Sigmoid colon (tissue), 7 donors: ENCODE data around the gene MARVELD3. TPM values are rescaled to one million over a fixed set of nuclear protein-coding genes. Genes with fewer than 3 reads are reported as not detected.

Experiments
- DNase-seq: peaks from one replicate; pipeline ENCODE4 v3.0.0-alpha.2; 2019
- H3K27ac ChIP-seq, 4 donors: fragments of 200-600 bp; sonication (generic); one replicate each; pipeline ENCODE4 v1.5.1; 2016 to 2019; ENCODE audit warnings: mild to moderate bottlenecking in 1 of 4
- H3K27me3 ChIP-seq, 3 donors: fragments of 200-600 bp; sonication (generic); one replicate each; pipeline ENCODE4 v1.5.1; 2019; ENCODE audit warnings: mild to moderate bottlenecking in 1 of 3
- H3K36me3 ChIP-seq, 4 donors: fragments of 200-600 bp; sonication (generic); one replicate each; pipeline ENCODE4 v1.5.1; 2016 to 2019
- H3K4me1 ChIP-seq, 4 donors: fragments of 200-600 bp; sonication (generic); one replicate each; pipeline ENCODE4 v1.5.1; 2017 to 2019
- H3K4me3 ChIP-seq, 4 donors: fragments of 200-600 bp; sonication (generic); one replicate each; pipeline ENCODE4 v1.5.1; 2017 to 2019; ENCODE audit warnings: mild to moderate bottlenecking in 2 of 4, moderate library complexity in 1 of 4
- H3K9me3 ChIP-seq, 4 donors: fragments of 200-600 bp in 3 of 4; sonication (generic) in 3 of 4; one replicate each; pipeline versions ENCODE4 v1.5.1 to v1.6.1; 2013 to 2019
- EP300 ChIP-seq, 4 donors: sonication (generic); formaldehyde crosslinking; IDR thresholded peaks; one replicate each; pipeline ENCODE4 v1.6.1; 2017; ENCODE audit warnings: antibody characterized with exemption in 4 of 4
- POLR2A ChIP-seq, 2 donors: fragments of 450-650 bp; IDR thresholded peaks; one replicate each; pipeline ENCODE4 v1.6.1; 2016; ENCODE audit warnings: antibody characterized with exemption in 2 of 2, mild to moderate bottlenecking in 2 of 2, moderate library complexity in 2 of 2
- POLR2AphosphoS5 ChIP-seq, 4 donors: sonication (generic); formaldehyde crosslinking; IDR thresholded peaks; one replicate each; pipeline ENCODE4 v1.6.1; 2017; ENCODE audit warnings: antibody characterized with exemption in 4 of 4
- WGBS, 2 donors: extraction: QIAGEN DNeasy Blood & Tissue Kit; methylation state at CpG; one replicate each; pipeline ENCODE4 v1.1.7; 2013; 5-methylcytosine and 5-hydroxymethylcytosine counted together
- intact Hi-C: fragments of 100-400 bp; cut with DNase I; formaldehyde crosslinking; loops from one replicate; pipeline ENCODE4 v1.15.1; 2023
- polyA plus RNA-seq, 3 donors: library from polyadenylated mRNA; stranded (reverse); fragments of 200-250 nt; gene quantifications; one replicate each; pipeline ENCODE4 v1.2.3, GENCODE V29; 2013
- total RNA-seq, 4 donors: library from RNA; depleted of rRNA; stranded (reverse); fragments of >200 nt; gene quantifications; one replicate each; pipeline ENCODE4 v1.1.0, GENCODE V29; 2016
- TF ChIP-seq, protein P1 (sequence below), 4 experiments: fragments of 450-650 bp in 3 of 4; fragments of 200-600 bp in 1 of 4; IDR thresholded peaks; one replicate each; pipeline ENCODE4 v1.5.1; 2016 to 2019; ENCODE audit warnings: antibody characterized with exemption in 4 of 4, mild to moderate bottlenecking in 3 of 4, moderate library complexity in 2 of 4
- donor health status: healthy with polysubstance abuse.
- donor health status: Bipolar disorder and iron deficiency.
- donor health status: healthy.

MARVELD3 gene
- total and polyA plus RNA-seq, 7 donors = 20.4 to 28.7 (median 26.6) TPM; not detected in 4

DNA sequence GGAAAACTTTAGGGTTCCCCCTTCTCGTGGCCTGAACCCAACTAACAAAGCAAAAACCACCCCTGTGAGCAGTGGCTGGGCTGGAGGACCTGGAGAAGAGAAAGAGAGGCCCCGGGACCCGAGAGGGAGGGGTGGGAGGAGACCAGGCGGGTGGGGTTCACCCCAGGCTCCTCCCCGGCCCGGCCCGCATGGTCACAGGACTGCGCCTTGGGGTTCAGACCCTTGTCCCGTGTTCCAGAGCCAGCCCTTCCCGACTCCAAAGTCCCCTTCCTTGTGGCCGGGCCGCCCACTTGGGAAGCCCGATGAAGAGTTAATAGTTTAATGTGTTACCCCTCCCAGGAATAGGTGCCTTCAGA is 852 bp downstream of the MARVELD3 start:
- TF ChIP-seq POLR2AphosphoS5 (IDR thresholded peaks at IDR 0.05) = no peak
- no peak for TF ChIP-seq EP300 (IDR thresholded peaks at IDR 0.05)
- TF ChIP-seq, protein P1, sequence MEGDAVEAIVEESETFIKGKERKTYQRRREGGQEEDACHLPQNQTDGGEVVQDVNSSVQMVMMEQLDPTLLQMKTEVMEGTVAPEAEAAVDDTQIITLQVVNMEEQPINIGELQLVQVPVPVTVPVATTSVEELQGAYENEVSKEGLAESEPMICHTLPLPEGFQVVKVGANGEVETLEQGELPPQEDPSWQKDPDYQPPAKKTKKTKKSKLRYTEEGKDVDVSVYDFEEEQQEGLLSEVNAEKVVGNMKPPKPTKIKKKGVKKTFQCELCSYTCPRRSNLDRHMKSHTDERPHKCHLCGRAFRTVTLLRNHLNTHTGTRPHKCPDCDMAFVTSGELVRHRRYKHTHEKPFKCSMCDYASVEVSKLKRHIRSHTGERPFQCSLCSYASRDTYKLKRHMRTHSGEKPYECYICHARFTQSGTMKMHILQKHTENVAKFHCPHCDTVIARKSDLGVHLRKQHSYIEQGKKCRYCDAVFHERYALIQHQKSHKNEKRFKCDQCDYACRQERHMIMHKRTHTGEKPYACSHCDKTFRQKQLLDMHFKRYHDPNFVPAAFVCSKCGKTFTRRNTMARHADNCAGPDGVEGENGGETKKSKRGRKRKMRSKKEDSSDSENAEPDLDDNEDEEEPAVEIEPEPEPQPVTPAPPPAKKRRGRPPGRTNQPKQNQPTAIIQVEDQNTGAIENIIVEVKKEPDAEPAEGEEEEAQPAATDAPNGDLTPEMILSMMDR (IDR thresholded peaks at IDR 0.05) = no peak
- TF ChIP-seq POLR2A (IDR thresholded peaks at IDR 0.05) = no peak
- Histone ChIP-seq H3K4me3 (peak overlapping the region in 3 of 4 donors; percentile 28 to 37 (median 34)), H3K36me3 (no peaks in the 10 kb centered on the region), H3K27ac (peak overlapping the region in 1 of 4 donors; percentile 31), H3K4me1 (peaks cover 0 to 14% (median 13%) of the 10 kb centered on the region in 4 donors), H3K9me3 (peaks cover 0 to 3% (median 0%) of the 10 kb centered on the region in 4 donors), H3K27me3 (peaks cover 22 to 45% (median 34%) of the 10 kb centered on the region in 3 donors)
- WGBS, 2 donors = 3 to 8% methylated on average over 13 of the region's 13 CpGs
- DNase-seq = no peak
- intact Hi-C loops = no loop called here

DNA sequence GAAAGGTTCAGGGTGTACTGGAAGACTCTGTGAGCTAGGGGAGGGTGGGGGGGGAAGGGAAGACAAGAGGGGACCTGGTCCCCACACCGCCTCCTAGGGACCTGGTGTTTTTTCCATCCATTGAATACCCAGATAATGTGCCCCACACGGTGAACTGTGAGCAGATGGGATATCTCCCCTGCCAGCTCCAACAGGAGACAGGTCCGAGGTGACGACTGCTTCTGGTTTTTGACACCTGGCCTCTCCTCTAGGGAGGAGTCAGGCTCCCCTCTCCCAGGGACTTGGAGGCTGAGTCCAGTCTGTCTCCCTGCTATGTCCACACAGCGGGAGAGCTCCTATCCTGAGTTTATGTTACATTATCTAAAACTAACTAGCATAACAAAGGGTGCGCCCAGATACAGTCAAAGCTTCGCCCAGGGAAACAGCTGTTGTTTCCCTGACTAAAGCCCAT is 1.8 kb downstream of the MARVELD3 start:
- TF ChIP-seq, protein P1 (IDR thresholded peaks at IDR 0.05) = no peak
- H3K9me3 ChIP-seq = peaks cover 0 to under 1% (median 0%) of the 10 kb centered on the region in 4 donors
- H3K27ac ChIP-seq = no peak overlapping the region
- H3K4me1 ChIP-seq = peaks cover 0 to 14% (median 13%) of the 10 kb centered on the region in 4 donors
- H3K36me3 ChIP-seq = no peaks in the 10 kb centered on the region
- peaks cover 22 to 45% (median 34%) of the 10 kb centered on the region in 3 donors for H3K27me3 ChIP-seq
- intact Hi-C loops = no loop called here
- 14 to 51% methylated on average over 7 of the region's 7 CpGs for WGBS, 2 donors
- no peak overlapping the region for H3K4me3 ChIP-seq
- DNase-seq = no peak

DNA sequence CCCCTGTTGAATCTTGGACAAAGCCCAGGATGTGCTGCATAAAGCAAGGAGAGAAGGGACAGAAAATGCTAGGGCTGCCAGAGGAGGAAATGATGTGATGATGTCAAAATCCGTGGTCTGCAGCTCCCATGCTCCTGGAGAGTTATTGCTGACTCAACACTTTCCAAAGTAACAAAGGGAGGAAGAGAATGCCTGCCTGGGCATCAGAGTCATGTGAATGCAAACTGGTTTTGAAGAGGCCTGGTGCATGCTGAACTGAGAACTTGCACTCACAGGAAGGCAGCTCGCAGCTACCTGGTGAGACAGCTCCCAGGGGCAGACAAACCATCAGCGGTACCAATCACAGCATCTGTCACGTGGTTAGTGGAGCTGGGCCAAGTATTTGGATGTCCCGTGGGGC is 2.8 kb downstream of the MARVELD3 start:
- Histone ChIP-seq H3K9me3 (no peaks in the 10 kb centered on the region), H3K36me3 (no peaks in the 10 kb centered on the region), H3K27me3 (peaks cover 22 to 41% (median 34%) of the 10 kb centered on the region in 3 donors), H3K27ac (no peak overlapping the region), H3K4me3 (no peak overlapping the region), H3K4me1 (peaks cover 0 to 14% (median 13%) of the 10 kb centered on the region in 4 donors)
- TF ChIP-seq POLR2A (IDR thresholded peaks at IDR 0.05) (no peak), EP300 (IDR thresholded peaks at IDR 0.05) (no peak), POLR2AphosphoS5 (IDR thresholded peaks at IDR 0.05) (no peak)
- TF ChIP-seq, protein P1 (IDR thresholded peaks at IDR 0.05) = no peak
- DNase-seq = no peak
- WGBS, 2 donors = 40 to 46% methylated on average over 5 of the region's 5 CpGs
- intact Hi-C loops = no loop called here

DNA sequence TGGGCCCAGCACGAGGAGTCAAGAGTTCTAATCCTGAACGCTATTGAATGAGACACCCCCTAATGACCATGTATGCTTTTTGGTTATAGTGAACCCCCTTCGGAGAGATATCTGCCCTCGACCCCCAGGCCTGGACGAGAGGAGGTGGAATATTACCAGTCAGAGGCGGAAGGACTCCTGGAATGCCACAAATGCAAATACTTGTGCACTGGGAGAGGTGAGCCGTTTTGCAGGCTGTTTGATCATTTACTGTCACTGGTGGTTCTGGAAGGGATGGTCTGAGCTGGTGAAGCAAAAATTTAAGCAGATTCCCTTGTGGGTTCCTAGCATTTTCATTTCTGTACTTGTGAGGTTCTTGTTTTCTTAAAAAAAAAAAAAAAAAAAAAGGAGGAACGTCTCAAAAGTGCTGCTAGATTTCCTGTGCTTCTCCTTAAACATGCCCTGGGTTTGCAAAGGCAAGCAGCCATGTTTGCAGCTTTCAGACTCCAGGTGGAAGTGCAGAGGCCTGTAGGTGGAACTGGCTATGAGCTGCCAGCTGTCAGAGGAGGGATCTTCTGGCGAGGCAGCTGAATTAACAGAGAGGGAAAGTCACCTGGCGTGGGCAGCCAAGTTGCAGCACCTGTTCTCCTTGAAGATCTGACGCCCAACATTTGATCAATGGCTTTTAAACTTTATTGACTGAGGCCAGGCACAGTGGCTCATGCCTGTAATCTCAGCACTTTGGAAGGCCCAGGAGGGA is 3.5 kb downstream of the MARVELD3 start:
- DNase-seq = no peak
- Histone ChIP-seq H3K36me3 (no peaks in the 10 kb centered on the region), H3K4me3 (no peak overlapping the region), H3K4me1 (peaks cover 0 to 14% (median 13%) of the 10 kb centered on the region in 4 donors), H3K27me3 (peaks cover 22 to 35% (median 34%) of the 10 kb centered on the region in 3 donors), H3K27ac (no peak overlapping the region), H3K9me3 (no peaks in the 10 kb centered on the region)
- 48 to 63% methylated on average over 11 of the region's 11 CpGs for WGBS, 2 donors
- TF ChIP-seq POLR2A (IDR thresholded peaks at IDR 0.05) (no peak), POLR2AphosphoS5 (IDR thresholded peaks at IDR 0.05) (no peak), EP300 (IDR thresholded peaks at IDR 0.05) (no peak)
- TF ChIP-seq, protein P1 (IDR thresholded peaks at IDR 0.05) = no peak
- intact Hi-C loops = no loop called here
